ENCODE results near the gene PLOD3.

PLOD3 gene

GRCh38 chr7:101163279-101164070, 53.9 kb downstream of the PLOD3 start:
- peak; percentile 43 to 60 for DNase-seq

- DNase-seq, result peak; percentile 40 to 69
Measured at GRCh38 chr7:101162551-101163278, 54.7 kb downstream of the PLOD3 start.

GRCh38 chr7:101161692-101162471, 55.5 kb downstream of the PLOD3 start:
- DNase-seq, result no peak

GRCh38 chr7:101160910-101161309, 56.5 kb downstream of the PLOD3 start:
- DNase-seq, result no peak

- DNase-seq, result no peak
Measured at GRCh38 chr7:101159696-101160674, 57.4 kb downstream of the PLOD3 start.

- DNase-seq, result no peak
Measured at GRCh38 chr7:101156866-101157589, 60.4 kb downstream of the PLOD3 start.

- DNase-seq, result no peak
Measured at GRCh38 chr7:101156277-101156676, 61.1 kb downstream of the PLOD3 start.
